KMS-11 (cell line): Measurements from ENCODE around the gene C11orf98.
"Not testable (repeated sequence)": the region's sequence is repeated elsewhere in the genome, so short reads cannot be mapped to it uniquely, and the experiment has no call there.

Experiments
- H2AFZ ChIP-seq: fragments of 200-600 bp; sonication (generic); 2 replicates; pipeline ENCODE4 v1.6.1; 2016; ENCODE audit warnings: antibody characterized with exemption, mixed run types, low read depth
- H3K27ac ChIP-seq: fragments of 200-600 bp; sonication (generic); 2 replicates; pipeline ENCODE4 v1.6.1; 2016; ENCODE audit warnings: mild to moderate bottlenecking, mixed run types
- H3K27me3 ChIP-seq: fragments of 200-600 bp; sonication (generic); 2 replicates; pipeline ENCODE4 v1.6.1; 2017; ENCODE audit warnings: mild to moderate bottlenecking, low read depth, mixed run types, moderate library complexity; ENCODE audit not compliant: insufficient read depth
- H3K36me3 ChIP-seq: fragments of 200-600 bp; sonication (generic); 2 replicates; pipeline ENCODE4 v1.6.1; 2017; ENCODE audit warnings: mild to moderate bottlenecking, mixed run types; ENCODE audit not compliant: insufficient read depth
- H3K4me1 ChIP-seq: fragments of 200-600 bp; sonication (generic); 2 replicates; pipeline ENCODE4 v1.6.1; 2016; ENCODE audit warnings: mild to moderate bottlenecking, low read depth, mixed run types; ENCODE audit not compliant: poor library complexity, severe bottlenecking
- H3K4me2 ChIP-seq: fragments of 200-600 bp; sonication (generic); 2 replicates; pipeline ENCODE4 v1.7.0; 2016; ENCODE audit warnings: mild to moderate bottlenecking, mixed run types
- H3K4me3 ChIP-seq: fragments of 200-600 bp; sonication (generic); IDR thresholded peaks from 2 replicates; pipeline ENCODE4 v1.6.1; 2017; ENCODE audit warnings: low read depth, low read length, mixed read lengths; ENCODE audit not compliant: insufficient read depth
- H3K79me2 ChIP-seq: fragments of 200-600 bp; sonication (generic); 2 replicates; pipeline ENCODE4 v1.6.1; 2016; ENCODE audit warnings: low read depth, mixed run types; ENCODE audit not compliant: insufficient read depth
- H3K9ac ChIP-seq: fragments of 200-600 bp; sonication (generic); 2 replicates; pipeline ENCODE4 v1.6.1; 2016; ENCODE audit warnings: mild to moderate bottlenecking, mixed run types
- H4K20me1 ChIP-seq: fragments of 200-600 bp; sonication (generic); 2 replicates; pipeline ENCODE4 v1.6.1; 2016; ENCODE audit warnings: mild to moderate bottlenecking, mixed run types; ENCODE audit not compliant: insufficient read depth
- TF ChIP-seq, protein P1 (sequence below): fragments of 200-600 bp; sonication (generic); conservative IDR thresholded peaks from 2 replicates; pipeline ENCODE4 v1.6.1; 2017; ENCODE audit warnings: low read depth, mild to moderate bottlenecking, antibody characterized with exemption, low read length, moderate library complexity, mixed read lengths

The C11orf98 gene

DNA sequence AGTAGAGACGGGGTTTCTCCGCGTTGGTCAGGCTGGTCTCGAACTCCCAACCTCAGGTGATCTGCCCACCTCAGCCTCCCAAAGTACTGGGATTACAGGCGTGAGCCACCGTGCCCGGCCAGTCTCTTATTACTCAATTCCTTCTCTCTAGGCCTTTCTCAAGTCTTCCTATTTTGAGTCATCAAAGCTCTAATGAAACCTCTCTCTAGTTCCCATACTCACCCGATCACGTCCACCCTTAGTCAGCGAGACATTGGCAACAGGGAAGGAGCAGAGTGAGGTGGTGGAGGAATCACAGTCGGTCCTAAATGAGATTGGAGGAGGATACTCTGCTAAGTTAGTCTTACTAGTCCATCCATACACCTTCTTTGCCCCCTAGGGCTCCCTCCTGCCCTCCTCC is 37.2 kb upstream of the C11orf98 start:
- no peak overlapping the region for H3K4me3 ChIP-seq
- no peaks in the 10 kb centered on the region; the same call in 1 of the 2 replicates for H3K79me2 ChIP-seq
- H3K27ac ChIP-seq, result no peak overlapping the region
- no peak overlapping the region for H3K9ac ChIP-seq
- no peaks in the 10 kb centered on the region for H4K20me1 ChIP-seq
- H3K4me2 ChIP-seq, result no peak overlapping the region
- H3K27me3 ChIP-seq, result no peaks in the 10 kb centered on the region
- TF ChIP-seq, protein P1, sequence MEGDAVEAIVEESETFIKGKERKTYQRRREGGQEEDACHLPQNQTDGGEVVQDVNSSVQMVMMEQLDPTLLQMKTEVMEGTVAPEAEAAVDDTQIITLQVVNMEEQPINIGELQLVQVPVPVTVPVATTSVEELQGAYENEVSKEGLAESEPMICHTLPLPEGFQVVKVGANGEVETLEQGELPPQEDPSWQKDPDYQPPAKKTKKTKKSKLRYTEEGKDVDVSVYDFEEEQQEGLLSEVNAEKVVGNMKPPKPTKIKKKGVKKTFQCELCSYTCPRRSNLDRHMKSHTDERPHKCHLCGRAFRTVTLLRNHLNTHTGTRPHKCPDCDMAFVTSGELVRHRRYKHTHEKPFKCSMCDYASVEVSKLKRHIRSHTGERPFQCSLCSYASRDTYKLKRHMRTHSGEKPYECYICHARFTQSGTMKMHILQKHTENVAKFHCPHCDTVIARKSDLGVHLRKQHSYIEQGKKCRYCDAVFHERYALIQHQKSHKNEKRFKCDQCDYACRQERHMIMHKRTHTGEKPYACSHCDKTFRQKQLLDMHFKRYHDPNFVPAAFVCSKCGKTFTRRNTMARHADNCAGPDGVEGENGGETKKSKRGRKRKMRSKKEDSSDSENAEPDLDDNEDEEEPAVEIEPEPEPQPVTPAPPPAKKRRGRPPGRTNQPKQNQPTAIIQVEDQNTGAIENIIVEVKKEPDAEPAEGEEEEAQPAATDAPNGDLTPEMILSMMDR, result no peak
- no peaks in the 10 kb centered on the region for H3K36me3 ChIP-seq
- H2AFZ ChIP-seq, result no peak overlapping the region
- H3K4me1 ChIP-seq, result peaks cover 13% of the 10 kb centered on the region

DNA sequence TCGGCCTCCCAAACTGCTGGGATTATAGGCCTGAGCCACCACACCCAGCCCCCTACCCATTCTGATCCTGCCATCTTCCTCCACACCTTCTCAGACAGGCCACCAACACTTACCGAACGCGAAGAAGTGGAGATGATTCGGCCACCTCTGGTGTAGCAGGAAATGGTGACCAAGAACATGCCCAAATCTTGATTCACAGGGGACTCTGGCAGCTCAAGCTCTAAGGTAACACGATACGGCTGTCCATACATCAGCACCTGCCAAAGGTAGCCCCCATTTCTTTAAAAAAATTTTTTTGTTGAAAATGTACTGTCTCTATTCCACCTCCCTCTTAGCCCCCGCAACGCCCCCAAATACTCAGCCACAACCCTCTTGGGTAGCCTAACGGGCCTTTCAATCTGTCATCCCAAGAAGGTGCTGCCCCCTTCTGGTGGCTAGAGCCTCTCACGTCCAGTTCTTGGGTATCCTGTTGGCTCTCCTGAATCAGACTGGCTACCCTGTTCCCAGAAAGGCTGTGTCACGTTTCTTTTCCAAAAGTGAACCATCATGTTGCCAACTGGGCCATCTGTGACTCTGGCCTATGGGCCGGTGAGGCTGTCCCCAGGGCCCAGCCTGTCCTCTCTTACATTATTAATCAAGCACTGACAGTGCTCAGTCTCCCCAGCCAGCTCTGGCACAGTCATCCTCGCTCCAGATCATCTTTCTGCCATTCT is 29.6 kb upstream of the C11orf98 start:
- H3K27ac ChIP-seq, result no peak overlapping the region
- H3K27me3 ChIP-seq, result no peaks in the 10 kb centered on the region
- H3K79me2 ChIP-seq, result no peaks in the 10 kb centered on the region
- H4K20me1 ChIP-seq, result no peaks in the 10 kb centered on the region
- no peaks in the 10 kb centered on the region for H3K4me1 ChIP-seq
- TF ChIP-seq, protein P1, result peak; percentile 84
- H3K36me3 ChIP-seq, result no peaks in the 10 kb centered on the region
- H3K9ac ChIP-seq, result no peak overlapping the region
- no peak overlapping the region for H2AFZ ChIP-seq
- H3K4me2 ChIP-seq, result no peak overlapping the region
- H3K4me3 ChIP-seq, result no peak overlapping the region

DNA sequence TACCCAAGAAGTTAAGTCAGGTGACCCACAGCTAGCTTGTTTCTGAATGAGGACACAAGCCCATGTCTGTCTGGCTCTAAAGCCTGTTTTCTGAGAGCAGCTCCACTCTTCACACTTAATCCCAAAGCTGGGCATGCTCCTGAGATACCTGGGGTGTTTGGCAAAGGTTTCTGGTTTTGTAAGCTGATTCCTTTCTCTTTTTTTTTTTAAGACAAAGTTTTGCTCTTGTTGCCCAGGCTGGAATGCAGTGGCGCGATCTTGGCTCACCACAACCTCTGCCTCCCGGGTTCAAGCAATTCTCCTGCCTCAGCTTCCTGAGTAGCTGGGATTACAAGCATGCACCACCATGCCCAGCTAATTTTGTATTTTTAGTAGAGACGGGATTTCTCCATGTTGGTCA is 28.6 kb upstream of the C11orf98 start:
- H4K20me1 ChIP-seq, H3K4me1 ChIP-seq, H3K79me2 ChIP-seq, H3K9ac ChIP-seq, H3K27ac ChIP-seq, H3K4me2 ChIP-seq, H3K27me3 ChIP-seq, H2AFZ ChIP-seq, H3K4me3 ChIP-seq, H3K36me3 ChIP-seq: not testable (repeated sequence)

DNA sequence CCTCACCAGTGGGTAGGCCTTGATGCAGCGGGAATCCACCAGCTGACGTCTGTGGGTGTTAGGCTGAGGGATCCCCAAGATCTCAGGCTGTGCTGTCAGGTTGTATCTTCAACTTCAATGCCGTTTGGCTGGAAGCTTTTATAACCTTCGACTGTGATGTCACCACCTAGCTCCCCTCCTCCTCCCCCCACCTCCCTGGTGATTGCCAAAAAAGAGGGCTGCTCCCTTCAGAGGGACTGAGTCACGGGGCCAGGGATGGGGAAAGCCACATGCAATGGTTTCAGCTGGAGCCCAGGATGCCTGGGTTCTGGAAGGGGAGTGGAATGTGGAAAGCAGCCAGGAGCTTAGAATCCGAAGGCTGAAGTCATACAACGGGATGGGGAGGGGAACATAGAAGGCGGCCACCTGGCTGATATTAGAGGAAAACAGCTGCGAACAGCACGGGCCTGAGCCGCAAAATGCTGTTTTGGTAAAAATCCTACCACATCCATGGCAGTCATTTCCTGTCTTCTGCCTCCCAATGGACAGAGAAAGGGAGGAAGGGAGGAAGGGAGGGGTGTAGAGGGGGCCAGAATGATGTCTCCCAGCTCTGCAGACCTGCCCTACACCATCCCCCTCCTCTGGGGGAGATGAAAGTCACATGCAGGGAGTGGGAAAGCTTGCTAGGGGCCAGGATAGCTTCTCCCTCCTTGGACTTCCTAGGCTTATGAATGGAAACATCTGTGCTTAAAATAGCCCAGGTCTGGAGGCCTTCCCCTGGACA is 24.6 kb upstream of the C11orf98 start, which contains the start of gene LRRN4CL:
Gene LRRN4CL, minus strand, starts transcription at position 110 of the 763 bp plus-strand sequence. CDS start 1,022 bp downstream, outside the sequence.
- Histone ChIP-seq H2AFZ (no peak within 1 kb of the TSS), H3K4me2 (no peak within 1 kb of the TSS), H4K20me1 (no peaks in the 10 kb centered on the region), H3K27ac (no peak within 1 kb of the TSS), H3K36me3 (no peaks in the 10 kb centered on the region), H3K9ac (no peak within 1 kb of the TSS), H3K27me3 (no peaks in the 10 kb centered on the region), H3K4me3 (no peak within 1 kb of the TSS), H3K4me1 (no peaks in the 10 kb centered on the region), H3K79me2 (no peaks in the 10 kb centered on the region)
- TF ChIP-seq, protein P1, result no peak

DNA sequence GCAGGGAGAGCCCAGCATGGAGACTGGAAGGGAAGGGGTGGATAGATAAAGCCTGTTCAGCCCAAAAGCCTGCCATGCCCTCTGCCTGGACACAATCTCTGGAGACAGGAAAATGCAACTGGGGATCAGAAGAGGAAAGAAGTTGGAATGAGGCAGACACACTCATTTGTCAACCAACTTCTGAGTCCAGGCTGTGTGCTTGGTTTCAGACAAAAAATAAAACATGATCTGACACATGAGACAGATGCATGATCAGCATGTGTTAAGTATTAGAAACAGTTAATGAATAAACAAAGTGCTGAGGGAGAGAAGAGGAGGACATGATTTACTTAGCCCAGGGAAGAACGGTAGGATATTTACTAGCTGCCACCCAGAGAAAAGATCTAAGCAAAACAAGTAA is 23.5 kb upstream of the C11orf98 start:
- no peaks in the 10 kb centered on the region for H3K27me3 ChIP-seq
- no peak overlapping the region for H3K4me2 ChIP-seq
- H3K4me3 ChIP-seq, result no peak overlapping the region
- no peak overlapping the region for H2AFZ ChIP-seq
- H3K9ac ChIP-seq, result no peak overlapping the region
- TF ChIP-seq, protein P1, result no peak
- no peaks in the 10 kb centered on the region for H4K20me1 ChIP-seq
- H3K27ac ChIP-seq, result no peak overlapping the region
- H3K36me3 ChIP-seq, result no peaks in the 10 kb centered on the region
- H3K79me2 ChIP-seq, result no peaks in the 10 kb centered on the region
- H3K4me1 ChIP-seq, result no peaks in the 10 kb centered on the region
